ENCODE data around the gene ZNF200. TPM values are rescaled to one million over a fixed set of nuclear protein-coding genes. Genes with fewer than 3 reads are reported as not detected.
"Not testable (repeated sequence)": the region's sequence is repeated elsewhere in the genome, so short reads cannot be mapped to it uniquely, and the experiment has no call there.

ZNF200 gene
- total and polyA plus RNA-seq, 7 donors: 1.3 to 5.8 (median 3.4) TPM

DNA sequence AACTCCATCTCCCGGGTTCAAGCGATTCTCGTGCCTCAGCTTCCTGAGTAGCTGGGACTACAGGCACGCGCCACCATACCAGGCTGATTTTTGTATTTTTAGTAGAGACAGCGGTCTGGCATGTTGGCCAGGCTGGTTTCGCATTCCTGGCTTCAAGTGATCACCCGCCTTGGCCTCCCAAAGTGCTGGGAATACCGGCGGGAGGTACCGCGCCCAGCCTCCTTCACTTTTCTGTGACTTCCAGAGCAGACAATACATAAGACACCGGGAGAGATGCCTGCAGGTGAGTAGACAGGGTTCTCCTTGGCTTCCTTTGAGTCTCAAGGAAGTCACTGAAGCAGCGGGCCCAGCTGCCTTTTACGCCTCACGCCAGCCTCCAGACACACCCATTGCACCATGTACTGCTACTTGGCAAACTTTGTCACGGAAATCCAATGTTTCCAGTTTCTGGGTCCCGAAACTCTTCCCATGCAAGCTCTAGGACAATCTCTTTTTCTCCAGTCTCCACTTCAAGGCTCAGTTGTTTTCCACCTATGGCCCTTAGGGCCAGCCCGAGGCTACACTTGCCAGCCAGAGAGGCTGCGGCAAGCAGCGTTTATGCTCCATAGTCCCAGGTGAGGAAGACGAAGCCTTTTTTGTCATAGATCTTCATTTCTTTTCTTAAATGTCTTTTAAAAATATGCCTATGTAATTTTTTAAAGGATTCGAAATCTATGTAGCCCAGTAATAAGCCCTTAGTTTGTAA, 47.8 kb downstream of the ZNF200 start:
- intact Hi-C loops (cut with DNase I): no loop called here
- ATAC-seq (no peak), DNase-seq (no peak)
- 72 to 74% (median 72%) methylated on average over 23 of the region's 23 CpGs for WGBS, 3 donors
- H3K4me1 ChIP-seq: peaks cover 5% of the 10 kb centered on the region
- no peaks in the 10 kb centered on the region for H3K9me3 ChIP-seq
- no peak overlapping the region for H3K27ac ChIP-seq
- no peak overlapping the region for H3K4me3 ChIP-seq
- peaks cover 0 to 100% (median 67%) of the 10 kb centered on the region in 3 donors for H3K27me3 ChIP-seq (ENCODE audit: insufficient read depth in 3 of 3, low read length in 2 of 3)
- H3K36me3 ChIP-seq (ENCODE audit: insufficient read depth in 1 of 2, low read depth in 1 of 2): no peaks in the 10 kb centered on the region
- TF ChIP-seq, protein P1, sequence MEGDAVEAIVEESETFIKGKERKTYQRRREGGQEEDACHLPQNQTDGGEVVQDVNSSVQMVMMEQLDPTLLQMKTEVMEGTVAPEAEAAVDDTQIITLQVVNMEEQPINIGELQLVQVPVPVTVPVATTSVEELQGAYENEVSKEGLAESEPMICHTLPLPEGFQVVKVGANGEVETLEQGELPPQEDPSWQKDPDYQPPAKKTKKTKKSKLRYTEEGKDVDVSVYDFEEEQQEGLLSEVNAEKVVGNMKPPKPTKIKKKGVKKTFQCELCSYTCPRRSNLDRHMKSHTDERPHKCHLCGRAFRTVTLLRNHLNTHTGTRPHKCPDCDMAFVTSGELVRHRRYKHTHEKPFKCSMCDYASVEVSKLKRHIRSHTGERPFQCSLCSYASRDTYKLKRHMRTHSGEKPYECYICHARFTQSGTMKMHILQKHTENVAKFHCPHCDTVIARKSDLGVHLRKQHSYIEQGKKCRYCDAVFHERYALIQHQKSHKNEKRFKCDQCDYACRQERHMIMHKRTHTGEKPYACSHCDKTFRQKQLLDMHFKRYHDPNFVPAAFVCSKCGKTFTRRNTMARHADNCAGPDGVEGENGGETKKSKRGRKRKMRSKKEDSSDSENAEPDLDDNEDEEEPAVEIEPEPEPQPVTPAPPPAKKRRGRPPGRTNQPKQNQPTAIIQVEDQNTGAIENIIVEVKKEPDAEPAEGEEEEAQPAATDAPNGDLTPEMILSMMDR (IDR thresholded peaks at IDR 0.05): no peak

DNA sequence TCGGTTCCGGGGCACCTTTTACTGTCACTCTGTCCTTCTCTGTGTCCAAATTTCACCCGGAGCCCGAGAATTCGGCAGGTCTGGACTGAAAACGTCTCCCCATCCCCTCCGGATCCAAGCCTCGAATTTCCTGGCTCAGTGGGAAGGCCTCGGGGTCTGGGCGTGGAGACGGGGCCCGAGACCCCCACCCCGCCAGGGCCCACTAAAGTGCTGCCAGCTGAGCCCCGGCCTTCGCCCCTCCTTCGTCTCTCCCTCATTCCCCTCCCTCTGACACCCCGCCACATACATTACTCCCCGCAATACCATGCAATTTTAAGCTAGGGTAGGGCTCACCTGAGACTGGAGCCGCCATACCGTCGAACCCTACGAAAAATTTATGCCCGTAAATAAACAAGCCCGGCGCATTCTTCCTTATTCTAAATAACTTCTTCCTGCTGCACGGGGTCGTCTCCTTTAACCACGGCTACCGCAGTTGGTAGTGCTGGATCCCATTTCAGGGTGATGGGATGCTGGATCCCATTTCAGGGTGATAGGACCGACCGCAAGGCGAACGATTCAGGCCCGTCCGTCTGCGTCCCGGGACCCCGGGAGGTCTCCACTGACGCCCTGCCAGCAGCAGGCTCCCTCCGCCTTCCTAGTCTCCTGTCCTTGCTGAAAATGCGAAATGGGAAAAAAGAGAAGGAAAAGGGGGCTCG, 51.4 kb downstream of the ZNF200 start:
- H3K36me3 ChIP-seq (ENCODE audit: insufficient read depth in 1 of 2, low read depth in 1 of 2): no peaks in the 10 kb centered on the region
- H3K4me3 ChIP-seq: peak overlapping the region; percentile 41
- no peaks in the 10 kb centered on the region for H3K4me1 ChIP-seq
- 4 to 5% (median 5%) methylated on average over 40 to 42 of the region's 42 CpGs for WGBS, 3 donors
- no peaks in the 10 kb centered on the region for H3K9me3 ChIP-seq
- no peak for DNase-seq
- intact Hi-C loops (cut with DNase I): no loop called here
- H3K27ac ChIP-seq: no peak overlapping the region
- ATAC-seq: no peak
- TF ChIP-seq, protein P1 (IDR thresholded peaks at IDR 0.05): no peak
- H3K27me3 ChIP-seq (ENCODE audit: insufficient read depth in 3 of 3, low read length in 2 of 3): peaks cover 0 to 100% (median 57%) of the 10 kb centered on the region in 3 donors

DNA sequence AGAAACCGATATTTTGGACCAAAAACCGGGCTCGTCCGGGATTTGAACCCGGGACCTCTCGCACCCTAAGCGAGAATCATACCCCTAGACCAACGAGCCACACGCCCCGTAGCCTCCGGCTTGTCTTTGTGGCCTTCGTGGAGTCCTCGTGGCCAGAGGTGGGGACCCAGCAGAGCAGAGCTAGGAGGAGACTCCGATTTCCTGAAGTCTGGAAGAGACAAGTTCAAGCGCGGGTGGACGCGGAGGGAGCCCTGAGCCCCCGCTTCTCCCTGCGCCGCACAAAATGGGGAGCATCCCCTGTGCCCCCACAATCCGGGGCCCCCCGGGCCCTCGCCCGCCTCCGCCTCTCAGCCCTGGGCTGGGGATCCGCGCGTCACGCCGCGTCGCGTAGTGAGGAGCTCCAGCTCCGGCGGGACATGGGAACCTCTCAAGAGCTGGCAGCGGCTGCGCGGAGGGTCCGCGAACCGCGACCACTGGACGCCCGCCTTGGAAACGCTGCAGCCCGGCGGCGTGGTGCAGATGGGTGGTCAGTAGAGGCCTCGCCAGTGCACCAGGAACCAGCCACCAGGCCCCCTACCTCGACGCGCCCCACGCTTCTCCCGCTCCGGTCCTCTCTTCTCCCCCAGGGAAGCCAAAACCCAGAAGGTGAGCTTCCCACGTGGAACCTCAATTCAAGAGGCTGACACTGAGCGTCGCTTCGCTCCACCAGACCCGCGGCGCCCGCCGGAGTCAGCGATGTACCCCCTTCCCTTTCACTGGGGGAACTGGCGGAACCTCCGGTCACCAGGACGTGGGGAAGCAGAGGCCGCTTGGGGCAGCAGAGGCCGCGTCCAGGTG, 52.1 kb downstream of the ZNF200 start:
- H3K4me1 ChIP-seq: no peaks in the 10 kb centered on the region
- DNase-seq (no peak), ATAC-seq (peak in 3 of 4 donors; percentile 30 to 48 (median 37))
- no peaks in the 10 kb centered on the region for H3K9me3 ChIP-seq
- peaks cover 0 to 100% (median 51%) of the 10 kb centered on the region in 3 donors for H3K27me3 ChIP-seq (ENCODE audit: insufficient read depth in 3 of 3, low read length in 2 of 3)
- H3K36me3 ChIP-seq (ENCODE audit: insufficient read depth in 1 of 2, low read depth in 1 of 2): no peaks in the 10 kb centered on the region
- TF ChIP-seq, protein P1 (IDR thresholded peaks at IDR 0.05): peak; percentile 21
- intact Hi-C loops (cut with DNase I): no loop called here
- 1 to 2% (median 2%) methylated on average over 59 to 72 of the region's 72 CpGs for WGBS, 3 donors
- peak overlapping the region; percentile 41 for H3K4me3 ChIP-seq
- no peak overlapping the region for H3K27ac ChIP-seq

DNA sequence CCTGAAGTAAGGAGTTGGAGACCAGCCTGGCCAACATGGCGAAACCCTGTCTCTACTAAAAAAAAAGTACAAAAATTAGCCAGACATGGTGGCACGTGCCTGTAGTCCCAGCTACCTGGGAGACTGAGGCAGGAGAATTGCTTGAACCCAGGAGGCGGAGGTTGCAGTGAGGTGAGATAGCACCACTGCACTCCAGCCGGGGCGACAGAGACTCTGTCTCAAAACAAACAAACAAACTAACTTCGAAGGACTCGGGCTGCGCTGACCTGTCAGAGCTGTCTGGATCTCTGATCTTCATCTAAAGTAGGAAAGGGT, 52.7 kb downstream of the ZNF200 start:
- peaks cover 0 to 100% (median 50%) of the 10 kb centered on the region in 3 donors for H3K27me3 ChIP-seq (ENCODE audit: insufficient read depth in 3 of 3, low read length in 2 of 3)
- intact Hi-C loops (cut with DNase I); ATAC-seq; H3K36me3 ChIP-seq (ENCODE audit: insufficient read depth in 1 of 2, low read depth in 1 of 2); H3K4me3 ChIP-seq; H3K9me3 ChIP-seq; DNase-seq; H3K4me1 ChIP-seq; H3K27ac ChIP-seq: not testable (repeated sequence)
- 35 to 60% (median 52%) methylated on average over 8 of the region's 8 CpGs for WGBS, 3 donors

DNA sequence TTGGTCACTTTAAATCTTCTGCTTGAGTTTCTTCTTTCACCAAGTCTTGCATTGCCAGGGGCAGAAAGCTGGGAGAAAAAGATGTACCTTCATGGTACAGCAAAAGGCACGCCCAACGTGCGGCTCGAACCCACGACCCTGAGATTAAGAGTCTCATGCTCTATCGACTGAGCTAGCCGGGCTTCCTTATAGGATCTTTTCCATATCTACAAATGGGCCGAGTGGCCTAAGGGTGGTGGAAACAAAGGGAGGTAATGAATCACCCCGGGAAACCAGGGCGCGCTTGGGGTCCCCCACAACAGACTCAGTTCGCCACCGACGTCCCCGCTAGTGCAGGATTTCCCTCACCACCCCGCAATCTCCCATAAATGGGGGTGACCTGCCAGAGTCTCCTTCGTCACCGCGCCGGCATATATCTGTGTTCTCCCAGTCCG, 54.5 kb downstream of the ZNF200 start:
- peaks cover 0 to 100% (median 42%) of the 10 kb centered on the region in 3 donors for H3K27me3 ChIP-seq (ENCODE audit: insufficient read depth in 3 of 3, low read length in 2 of 3)
- 33 to 55% (median 34%) methylated on average over 21 of the region's 21 CpGs for WGBS, 3 donors
- ATAC-seq: no peak

More for the DNA sequence above, 54.5 kb downstream of the ZNF200 start:
- intact Hi-C loops (cut with DNase I): no loop called here
- Histone ChIP-seq H3K36me3 (ENCODE audit: insufficient read depth in 1 of 2, low read depth in 1 of 2) (no peaks in the 10 kb centered on the region), H3K9me3 (no peaks in the 10 kb centered on the region), H3K4me3 (no peak overlapping the region), H3K4me1 (no peaks in the 10 kb centered on the region), H3K27ac (no peak overlapping the region)
- DNase-seq: no peak
- TF ChIP-seq, protein P1 (IDR thresholded peaks at IDR 0.05): no peak

All from psoas muscle (tissue), 8 donors.